ENCODE data around the gene TNFRSF8.

Gene TNFRSF8

DNA sequence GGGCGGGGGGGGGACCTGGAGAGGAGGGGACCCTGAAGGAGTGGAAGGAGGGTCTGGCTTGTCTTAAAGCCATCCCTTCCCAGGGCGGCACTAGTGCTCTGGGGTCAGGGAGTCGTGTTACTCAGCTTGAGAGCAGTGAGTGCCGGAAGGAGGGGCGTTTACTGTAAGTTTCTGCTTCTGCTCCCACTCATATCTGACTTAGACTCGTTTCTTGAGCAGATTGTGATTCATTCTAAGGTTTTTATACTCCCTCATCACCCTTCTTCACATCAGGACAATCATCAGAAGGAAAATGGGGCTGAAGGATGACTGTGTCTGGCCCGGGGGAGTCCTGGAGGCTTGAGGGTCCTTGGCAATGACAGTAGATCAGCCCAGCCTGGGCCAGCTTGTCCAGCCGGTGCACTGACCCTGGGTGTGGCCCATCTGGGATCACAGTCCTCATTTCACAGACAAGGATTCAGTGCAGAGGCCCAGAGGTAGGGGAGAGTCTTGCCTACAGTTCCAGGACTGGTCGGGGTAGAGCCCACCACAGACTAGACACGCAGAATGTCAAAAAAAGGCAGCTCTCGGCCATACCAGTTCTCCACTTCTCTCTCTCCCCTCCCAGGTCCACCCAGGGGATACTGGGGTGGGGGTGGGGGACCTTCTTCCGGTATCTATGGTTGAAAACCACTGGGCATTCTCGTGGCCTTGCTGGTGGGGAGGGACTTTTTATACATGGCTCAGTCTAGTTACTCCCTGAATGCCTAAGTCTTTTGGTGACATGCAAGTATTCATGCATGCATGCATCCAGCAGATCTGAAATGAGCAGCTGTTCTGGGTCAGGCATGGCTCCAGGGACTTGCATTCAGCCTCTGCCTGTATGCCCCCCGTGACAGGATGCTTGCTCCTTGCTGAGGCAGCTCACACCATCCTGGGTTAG is 5.1 kb downstream of the TNFRSF8 start:
- Histone ChIP-seq H3K27me3 (replicated peaks; ENCODE audit: control insufficient read depth, insufficient read depth, low read length) (peaks cover 19% of the 10 kb centered on the region), H3K4me3 (ENCODE audit: low read length) (peak overlapping the region; percentile 49), H3K4me1 (ENCODE audit: control insufficient read depth, insufficient read depth, low read length) (peaks cover 10% of the 10 kb centered on the region), H3K36me3 (ENCODE audit: control insufficient read depth, insufficient read depth, low read length, severe bottlenecking) (no peaks in the 10 kb centered on the region), H3K9ac (ENCODE audit: low read length) (no peak overlapping the region), H3K9me3 (ENCODE audit: control insufficient read depth, low read length) (no peaks in the 10 kb centered on the region)
- peak; percentile 68 for DNase-seq (ENCODE audit: low read depth)

DNA sequence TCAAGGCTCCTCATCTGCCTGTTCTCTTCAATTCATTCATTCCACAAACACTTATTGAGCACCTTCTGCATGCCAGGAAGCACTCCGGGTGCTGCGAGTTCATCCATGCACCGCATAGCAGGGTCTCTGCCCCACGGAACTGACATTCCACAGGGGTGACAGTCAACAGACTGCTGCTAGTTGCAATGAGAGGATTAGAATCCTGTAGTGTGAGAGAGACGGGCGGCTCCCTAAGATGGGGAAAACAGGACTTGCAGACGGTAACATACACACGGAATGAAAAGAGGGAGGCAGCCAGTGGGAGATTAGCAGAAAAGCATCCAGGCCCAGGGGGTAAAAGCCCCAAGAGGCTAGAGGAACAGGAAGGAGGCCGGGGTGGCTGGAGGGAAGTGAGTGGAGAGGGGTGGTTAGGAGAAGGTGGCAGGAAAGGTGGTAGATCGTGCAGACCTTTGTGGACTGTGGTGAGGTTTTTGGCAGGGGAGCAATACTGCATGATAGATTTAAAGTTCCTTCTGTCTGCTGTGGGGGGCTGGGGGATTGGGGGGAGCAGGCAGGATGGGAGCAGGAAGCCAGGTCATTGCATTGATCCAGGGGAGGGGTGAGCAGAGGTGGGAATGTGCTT is 6.6 kb downstream of the TNFRSF8 start:
- no peak for DNase-seq (ENCODE audit: low read depth)
- Histone ChIP-seq H3K27me3 (replicated peaks; ENCODE audit: control insufficient read depth, insufficient read depth, low read length) (peaks cover 4% of the 10 kb centered on the region), H3K4me3 (ENCODE audit: low read length) (no peak overlapping the region), H3K36me3 (ENCODE audit: control insufficient read depth, insufficient read depth, low read length, severe bottlenecking) (no peaks in the 10 kb centered on the region), H3K9ac (ENCODE audit: low read length) (no peak overlapping the region), H3K9me3 (ENCODE audit: control insufficient read depth, low read length) (no peaks in the 10 kb centered on the region), H3K4me1 (ENCODE audit: control insufficient read depth, insufficient read depth, low read length) (peaks cover 10% of the 10 kb centered on the region)

DNA sequence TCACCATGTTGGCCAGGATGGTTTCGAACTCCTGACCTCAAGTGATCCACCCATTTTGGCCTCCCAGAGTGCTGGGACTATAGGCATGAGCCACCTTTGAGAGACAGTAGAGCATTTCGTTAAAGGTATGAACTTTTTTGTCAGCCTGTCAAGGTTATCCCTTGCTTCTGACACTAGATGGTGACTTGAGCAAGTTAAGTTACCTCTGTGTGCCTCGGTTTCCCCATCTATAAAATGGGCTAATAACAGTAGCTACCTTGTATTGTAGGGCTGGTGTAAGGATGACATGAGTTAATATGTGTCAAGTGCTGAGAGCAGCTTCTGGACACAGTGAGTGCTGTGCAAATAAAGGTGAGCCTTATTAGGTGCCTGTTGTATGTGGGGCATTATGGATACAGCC is 8.8 kb downstream of the TNFRSF8 start:
- no peak overlapping the region for H3K9ac ChIP-seq (ENCODE audit: low read length)
- H3K36me3 ChIP-seq (ENCODE audit: control insufficient read depth, insufficient read depth, low read length, severe bottlenecking), result no peaks in the 10 kb centered on the region
- H3K4me1 ChIP-seq (ENCODE audit: control insufficient read depth, insufficient read depth, low read length), result peaks cover 17% of the 10 kb centered on the region
- H3K4me3 ChIP-seq (ENCODE audit: low read length), result no peak overlapping the region
- no peak for DNase-seq (ENCODE audit: low read depth)
- peaks cover 5% of the 10 kb centered on the region for H3K27me3 ChIP-seq (replicated peaks; ENCODE audit: control insufficient read depth, insufficient read depth, low read length)
- no peaks in the 10 kb centered on the region for H3K9me3 ChIP-seq (ENCODE audit: control insufficient read depth, low read length)

GRCh38 chr1:12072741-12073140 is 9.6 kb downstream of the TNFRSF8 start:
- peaks cover 14% of the 10 kb centered on the region for H3K4me1 ChIP-seq (ENCODE audit: control insufficient read depth, insufficient read depth, low read length)
- DNase-seq (ENCODE audit: low read depth), result no peak
- peaks cover 8% of the 10 kb centered on the region for H3K9me3 ChIP-seq (ENCODE audit: control insufficient read depth, low read length)
- H3K36me3 ChIP-seq (ENCODE audit: control insufficient read depth, insufficient read depth, low read length, severe bottlenecking), result no peaks in the 10 kb centered on the region
- peaks cover 13% of the 10 kb centered on the region for H3K27me3 ChIP-seq (replicated peaks; ENCODE audit: control insufficient read depth, insufficient read depth, low read length)
- H3K9ac ChIP-seq (ENCODE audit: low read length), result no peak overlapping the region
- H3K4me3 ChIP-seq (ENCODE audit: low read length), result no peak overlapping the region

- DNase-seq (ENCODE audit: low read depth), result no peak
- Histone ChIP-seq H3K36me3 (ENCODE audit: control insufficient read depth, insufficient read depth, low read length, severe bottlenecking) (no peaks in the 10 kb centered on the region), H3K9ac (ENCODE audit: low read length) (no peak overlapping the region), H3K9me3 (ENCODE audit: control insufficient read depth, low read length) (peaks cover 10% of the 10 kb centered on the region), H3K4me3 (ENCODE audit: low read length) (no peak overlapping the region), H3K27me3 (replicated peaks; ENCODE audit: control insufficient read depth, insufficient read depth, low read length) (peaks cover 16% of the 10 kb centered on the region), H3K4me1 (ENCODE audit: control insufficient read depth, insufficient read depth, low read length) (peaks cover 6% of the 10 kb centered on the region)
These were observed 10.7 kb downstream of the TNFRSF8 start for GRCh38 chr1:12073796-12074195.

- no peak for DNase-seq (ENCODE audit: low read depth)
- Histone ChIP-seq H3K9me3 (ENCODE audit: control insufficient read depth, low read length) (peaks cover 10% of the 10 kb centered on the region), H3K9ac (ENCODE audit: low read length) (no peak overlapping the region), H3K4me1 (ENCODE audit: control insufficient read depth, insufficient read depth, low read length) (peaks cover 6% of the 10 kb centered on the region), H3K27me3 (replicated peaks; ENCODE audit: control insufficient read depth, insufficient read depth, low read length) (peaks cover 15% of the 10 kb centered on the region), H3K4me3 (ENCODE audit: low read length) (no peak overlapping the region), H3K36me3 (ENCODE audit: control insufficient read depth, insufficient read depth, low read length, severe bottlenecking) (no peaks in the 10 kb centered on the region)
These were observed 12.4 kb downstream of the TNFRSF8 start for GRCh38 chr1:12075195-12076114.

- H3K9ac ChIP-seq (ENCODE audit: low read length), result no peak overlapping the region
- H3K4me1 ChIP-seq (ENCODE audit: control insufficient read depth, insufficient read depth, low read length), result peaks cover 6% of the 10 kb centered on the region
- peaks cover 10% of the 10 kb centered on the region for H3K9me3 ChIP-seq (ENCODE audit: control insufficient read depth, low read length)
- H3K27me3 ChIP-seq (replicated peaks; ENCODE audit: control insufficient read depth, insufficient read depth, low read length), result peaks cover 14% of the 10 kb centered on the region
- no peak overlapping the region for H3K4me3 ChIP-seq (ENCODE audit: low read length)
- DNase-seq (ENCODE audit: low read depth), result no peak
- H3K36me3 ChIP-seq (ENCODE audit: control insufficient read depth, insufficient read depth, low read length, severe bottlenecking), result no peaks in the 10 kb centered on the region
These were observed 13.4 kb downstream of the TNFRSF8 start for GRCh38 chr1:12076425-12077005.

- no peak for DNase-seq (ENCODE audit: low read depth)
- H3K27me3 ChIP-seq (replicated peaks; ENCODE audit: control insufficient read depth, insufficient read depth, low read length), result peaks cover 14% of the 10 kb centered on the region
- H3K9ac ChIP-seq (ENCODE audit: low read length), result no peak overlapping the region
- no peaks in the 10 kb centered on the region for H3K36me3 ChIP-seq (ENCODE audit: control insufficient read depth, insufficient read depth, low read length, severe bottlenecking)
- no peak overlapping the region for H3K4me3 ChIP-seq (ENCODE audit: low read length)
- peaks cover 21% of the 10 kb centered on the region for H3K9me3 ChIP-seq (ENCODE audit: control insufficient read depth, low read length)
- peaks cover 6% of the 10 kb centered on the region for H3K4me1 ChIP-seq (ENCODE audit: control insufficient read depth, insufficient read depth, low read length)
These were observed 15.5 kb downstream of the TNFRSF8 start for GRCh38 chr1:12078575-12078937.

DNA sequence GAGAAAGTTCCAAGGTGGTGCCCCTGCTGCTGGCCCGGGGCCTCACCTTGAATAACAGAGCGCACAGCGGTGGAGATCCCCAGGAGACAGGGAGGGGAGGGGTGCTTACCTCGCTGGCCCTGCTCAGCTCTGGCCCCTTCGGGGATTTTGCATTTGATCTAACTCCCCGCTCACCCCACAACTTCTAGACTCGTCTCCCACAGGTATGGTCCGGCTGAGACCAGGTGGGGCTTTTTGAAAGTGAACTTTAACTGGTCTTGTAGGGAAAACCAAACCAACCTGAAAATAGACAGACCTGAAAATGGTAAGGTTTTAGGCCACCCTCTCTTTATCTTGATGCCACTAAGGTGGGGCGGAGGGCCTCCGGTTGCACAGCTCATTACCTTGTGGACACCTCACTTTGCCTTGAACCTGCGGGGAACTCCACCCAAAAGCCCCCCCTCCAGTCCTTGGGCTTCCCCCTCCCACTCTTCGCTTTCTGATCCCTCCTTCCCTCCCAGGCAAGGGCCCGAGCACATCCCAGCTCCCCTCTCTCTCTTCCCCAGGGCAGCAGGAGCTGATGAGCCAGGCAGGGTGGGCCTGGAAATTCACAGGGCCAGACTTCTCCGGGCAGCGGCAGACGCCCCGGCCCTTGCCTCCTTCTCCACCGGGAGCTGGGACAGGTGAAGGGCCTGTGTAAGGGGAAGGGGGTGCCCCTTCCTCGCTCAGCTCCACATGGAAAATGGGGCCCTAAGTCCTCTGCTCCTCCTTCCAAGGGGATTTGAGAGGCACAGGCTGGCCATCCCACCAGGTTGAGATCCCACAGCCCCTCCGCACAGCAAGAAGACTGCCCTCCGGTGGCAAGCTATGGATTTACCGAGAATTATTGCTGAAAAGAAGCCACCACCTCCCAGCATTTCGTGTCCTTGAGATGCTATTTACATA is 16.1 kb downstream of the TNFRSF8 start:
- no peak overlapping the region for H3K9ac ChIP-seq (ENCODE audit: low read length)
- H3K36me3 ChIP-seq (ENCODE audit: control insufficient read depth, insufficient read depth, low read length, severe bottlenecking), result no peaks in the 10 kb centered on the region
- no peak overlapping the region for H3K4me3 ChIP-seq (ENCODE audit: low read length)
- DNase-seq (ENCODE audit: low read depth), result peak; percentile 69
- peaks cover 6% of the 10 kb centered on the region for H3K4me1 ChIP-seq (ENCODE audit: control insufficient read depth, insufficient read depth, low read length)
- peaks cover 14% of the 10 kb centered on the region for H3K27me3 ChIP-seq (replicated peaks; ENCODE audit: control insufficient read depth, insufficient read depth, low read length)
- peaks cover 21% of the 10 kb centered on the region for H3K9me3 ChIP-seq (ENCODE audit: control insufficient read depth, low read length)

DNA sequence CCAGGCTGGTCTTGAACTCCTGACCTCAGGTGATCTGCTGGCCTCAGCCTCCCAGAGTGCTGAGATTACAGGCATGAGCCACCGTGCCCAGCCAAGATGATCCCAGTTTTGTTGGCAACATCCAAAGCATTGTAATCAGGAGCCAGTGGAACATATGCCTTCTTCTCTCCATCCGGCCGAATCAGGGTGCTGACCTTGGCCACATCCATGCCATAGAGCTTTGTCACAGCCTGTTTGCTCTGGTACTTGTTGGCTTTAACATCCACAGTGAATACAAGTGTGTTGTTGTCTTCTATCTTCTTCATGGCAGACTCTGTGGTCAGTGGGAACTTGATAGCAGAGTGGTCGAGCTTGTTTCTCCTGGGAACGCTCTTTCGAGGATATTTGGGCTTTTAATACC is 17.1 kb downstream of the TNFRSF8 start:
- Histone ChIP-seq H3K36me3 (ENCODE audit: control insufficient read depth, insufficient read depth, low read length, severe bottlenecking) (no peaks in the 10 kb centered on the region), H3K4me3 (ENCODE audit: low read length) (no peak overlapping the region), H3K27me3 (replicated peaks; ENCODE audit: control insufficient read depth, insufficient read depth, low read length) (peaks cover 14% of the 10 kb centered on the region), H3K4me1 (ENCODE audit: control insufficient read depth, insufficient read depth, low read length) (peaks cover 6% of the 10 kb centered on the region), H3K9ac (ENCODE audit: low read length) (no peak overlapping the region), H3K9me3 (ENCODE audit: control insufficient read depth, low read length) (peaks cover 21% of the 10 kb centered on the region)
- no peak for DNase-seq (ENCODE audit: low read depth)

All from adipocyte (in vitro differentiated cells).